ENCODE measurements around the gene MAP1LC3B. TPM values are rescaled to one million over a fixed set of nuclear protein-coding genes. Genes with fewer than 3 reads are reported as not detected.

The MAP1LC3B gene
- total and polyA plus RNA-seq, 12 donors, result 43.3 to 116 (median 66.2) TPM

DNA sequence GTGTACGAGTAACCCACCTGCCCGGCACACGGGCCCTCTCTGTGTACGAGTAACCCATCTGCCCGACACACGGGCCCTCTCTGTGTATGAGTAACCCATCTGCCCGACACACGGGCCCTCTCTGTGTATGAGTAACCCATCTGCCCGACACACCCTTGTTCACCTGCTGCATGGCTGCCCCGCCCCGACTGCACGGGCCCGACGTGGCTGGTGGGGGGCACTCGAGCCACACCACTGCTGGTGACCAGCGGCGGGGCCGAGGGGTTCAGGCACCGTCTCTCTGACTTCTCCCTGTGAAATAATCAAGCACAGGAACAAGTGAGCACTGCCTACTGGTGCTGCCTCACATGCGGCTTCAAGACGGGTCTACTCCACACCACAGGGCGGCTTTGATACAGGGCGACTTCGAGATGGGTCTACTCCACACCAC lies 22.1 kb downstream of the MAP1LC3B start:
- Histone ChIP-seq H3K4me3 (no peak overlapping the region), H3K4me1 (replicated peaks in 1 of 2) (no peaks in the 10 kb centered on the region), H3K9me3 (replicated peaks in 1 of 3) (no peaks in the 10 kb centered on the region), H3K27ac (no peak overlapping the region), H3K36me3 (replicated peaks in 1 of 2) (peaks cover 0 to 100% of the 10 kb centered on the region in 2 donors), H3K27me3 (no peaks in the 10 kb centered on the region)
- intact Hi-C loops (cut with DNase I), result loop anchor here (5.0 to 10.0 kb wide), 3 partner anchors 78 to 223 kb away; partner anchors contain the start of gene ZCCHC14 (in 2 of the 2)
- DNase-seq, result peak in 1 of 7 donors; percentile 14
- TF ChIP-seq POLR2A (IDR thresholded peaks at IDR 0.05), result no peak
- no peak for TF ChIP-seq CTCF (IDR thresholded peaks at IDR 0.05)
- WGBS, 4 donors, result 83 to 87% (median 84%) methylated on average over 16 to 24 of the region's 24 CpGs

GRCh38 chr16:87415441-87415840 lies 23.3 kb downstream of the MAP1LC3B start:
- no peak for TF ChIP-seq CTCF (IDR thresholded peaks at IDR 0.05)
- TF ChIP-seq POLR2A (IDR thresholded peaks at IDR 0.05), result no peak
- no peak overlapping the region for H3K4me3 ChIP-seq
- H3K27me3 ChIP-seq, result no peaks in the 10 kb centered on the region
- no peak overlapping the region for H3K27ac ChIP-seq
- H3K36me3 ChIP-seq (replicated peaks in 1 of 2), result peaks cover 0 to 100% of the 10 kb centered on the region in 2 donors
- 85 to 88% (median 86%) methylated on average over 8 to 9 of the region's 9 CpGs for WGBS, 4 donors
- no peaks in the 10 kb centered on the region for H3K4me1 ChIP-seq (replicated peaks in 1 of 2)
- intact Hi-C loops (cut with DNase I), result loop anchor here (5.0 to 10.0 kb wide), 2 partner anchors 79 to 157 kb away; partner anchors contain the start of gene ZCCHC14 (in 1 of the 2)
- no peaks in the 10 kb centered on the region for H3K9me3 ChIP-seq (replicated peaks in 1 of 3)
- DNase-seq, result peak in 1 of 7 donors; percentile 9

- Histone ChIP-seq H3K27me3 (no peaks in the 10 kb centered on the region), H3K9me3 (replicated peaks in 1 of 3) (no peaks in the 10 kb centered on the region), H3K4me3 (no peak overlapping the region), H3K4me1 (replicated peaks in 1 of 2) (no peaks in the 10 kb centered on the region), H3K36me3 (replicated peaks in 1 of 2) (peaks cover 0 to 100% of the 10 kb centered on the region in 2 donors), H3K27ac (no peak overlapping the region)
- TF ChIP-seq CTCF (IDR thresholded peaks at IDR 0.05) (peak; percentile 48 to 74 (median 62)), POLR2A (IDR thresholded peaks at IDR 0.05) (no peak)
- 79 to 84% (median 82%) methylated on average over 23 of the region's 23 CpGs for WGBS, 4 donors
- intact Hi-C loops (cut with DNase I), result loop anchor here (5.0 to 10.0 kb wide), 2 partner anchors 78 to 155 kb away; partner anchors contain the start of gene ZCCHC14 (in 1 of the 2)
- DNase-seq, result peak in 6 of 7 donors; percentile 42 to 79 (median 62)
Measured at GRCh38 chr16:87416826-87417527, 24.8 kb downstream of the MAP1LC3B start.

DNA sequence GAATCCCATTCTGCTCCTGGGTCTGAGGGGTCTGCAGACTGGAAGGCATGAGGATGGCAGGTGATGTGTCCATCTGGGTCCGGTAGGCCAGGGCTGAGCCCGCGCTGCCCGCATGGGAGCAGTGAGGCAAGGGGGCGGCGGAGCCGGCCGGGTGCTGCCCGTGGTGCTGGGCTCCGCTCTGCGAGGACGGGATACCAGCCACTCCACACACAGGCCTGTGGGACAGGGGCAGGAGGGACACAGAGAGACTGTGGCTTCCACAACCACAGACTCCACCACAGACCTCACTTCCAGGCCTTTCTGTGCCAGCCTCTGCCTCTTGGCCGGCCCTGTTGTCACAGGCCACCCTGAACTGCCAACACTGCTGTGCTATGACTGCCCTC lies 25.4 kb downstream of the MAP1LC3B start:
- Histone ChIP-seq H3K36me3 (replicated peaks in 1 of 2) (peaks cover 0 to 100% of the 10 kb centered on the region in 2 donors), H3K4me1 (replicated peaks in 1 of 2) (no peaks in the 10 kb centered on the region), H3K9me3 (replicated peaks in 1 of 3) (no peaks in the 10 kb centered on the region), H3K27ac (no peak overlapping the region), H3K4me3 (no peak overlapping the region), H3K27me3 (no peaks in the 10 kb centered on the region)
- WGBS, 4 donors, result 88 to 97% (median 94%) methylated on average over 5 to 13 of the region's 13 CpGs
- DNase-seq, result peak in 1 of 7 donors; percentile 12
- intact Hi-C loops (cut with DNase I), result loop anchor here (5.0 to 10.0 kb wide), 2 partner anchors 77 to 155 kb away; partner anchors contain the start of gene ZCCHC14 (in 1 of the 2)
- TF ChIP-seq POLR2A (IDR thresholded peaks at IDR 0.05) (no peak), CTCF (IDR thresholded peaks at IDR 0.05) (no peak)
